Measurements from ENCODE around the gene BTBD2. TPM values are rescaled to one million over a fixed set of nuclear protein-coding genes. Genes with fewer than 3 reads are reported as not detected.
A peak's percentile ranks its signal among the peaks of the same experiment; 100 is the strongest.

BTBD2 gene
- total and polyA plus RNA-seq, 2 of the 8 experiments (the other 6 are each of a cell fraction or from before 2014, with no cell fraction given): 91.7 to 92.3 TPM

GRCh38 chr19:1942078-1942933, 73.2 kb downstream of the BTBD2 start:
- Histone ChIP-seq H3K9ac (replicated peaks in 1 of 4; ENCODE audit: extremely low read depth in 1 of 4, low read depth in 3 of 4, low read length in 3 of 4) (peak overlapping the region in 3 of 4 experiments; percentile 25 to 66 (median 64); a peak in 5 of 7 replicates), H3K18ac (ENCODE audit: extremely low read depth, low read length) (peak overlapping the region; percentile 93), H3K4me3 (ENCODE audit: extremely low read depth in 1 of 4, insufficient read depth in 2 of 4, low read depth in 3 of 4, low read length in 4 of 4) (peak overlapping the region; percentile 65 to 94 (median 86)), H4K5ac (ENCODE audit: insufficient read length, low read depth, low read length) (peak overlapping the region; percentile 24), H3K27me3 (replicated peaks in 1 of 4; ENCODE audit: control insufficient read depth in 3 of 4, extremely low read depth in 1 of 4, insufficient read depth in 3 of 4, low read length in 3 of 4) (no peaks in the 10 kb centered on the region), H2AFZ (ENCODE audit: low read length) (no peak overlapping the region), H3K56ac (replicated peaks; ENCODE audit: insufficient read length, low read depth, low read length) (peak overlapping the region; percentile 98), H2BK5ac (ENCODE audit: low read depth, low read length) (peak overlapping the region; percentile 93), H3K36me3 (ENCODE audit: control insufficient read depth in 2 of 4, insufficient read depth in 4 of 4, low read length in 3 of 4) (no peaks in the 10 kb centered on the region), H4K91ac (replicated peaks; ENCODE audit: insufficient read length, low read length) (peak overlapping the region; percentile 50), H4K8ac (ENCODE audit: extremely low read depth, insufficient read depth, low read length) (no peak overlapping the region; the same call in 1 of the 2 replicates), H2BK15ac (ENCODE audit: low read length) (peak overlapping the region; percentile 97; the same call in 1 of the 2 replicates), H4K20me1 (replicated peaks in 1 of 2; ENCODE audit: control insufficient read depth in 1 of 2, insufficient read depth in 2 of 2, low read length in 2 of 2) (peaks cover 26 to 27% of the 10 kb centered on the region in 2 experiments), H3K4ac (replicated peaks; ENCODE audit: insufficient read length, low read depth, low read length) (peak overlapping the region; percentile 57), H3K4me1 (replicated peaks in 1 of 4; ENCODE audit: control insufficient read depth in 3 of 4, insufficient read depth in 4 of 4, low read length in 3 of 4) (peaks cover 0 to 22% (median 11%) of the 10 kb centered on the region in 4 experiments; a peak in 6 of 7 replicates), H2BK20ac (ENCODE audit: low read length) (no peak overlapping the region), H2BK12ac (ENCODE audit: low read depth, low read length) (0 out of 2 replicates have a peak overlapping the region, but pooled peaks have one; percentile 9), H3K4me2 (ENCODE audit: insufficient read depth in 1 of 2, low read depth in 2 of 2, low read length in 2 of 2) (peak overlapping the region; percentile 75 to 80), H2AK5ac (ENCODE audit: low read depth, low read length) (no peak overlapping the region), H3K79me2 (ENCODE audit: control insufficient read depth in 1 of 2, insufficient read depth in 2 of 2, low read length in 2 of 2) (peaks cover 40 to 50% of the 10 kb centered on the region in 2 experiments), H3K27ac (ENCODE audit: low read depth, low read length) (peak overlapping the region; percentile 37; the same call in 1 of the 2 replicates), H3K79me1 (ENCODE audit: low read depth, low read length) (peaks cover 6% of the 10 kb centered on the region), H3K14ac (ENCODE audit: insufficient read length) (no peak overlapping the region), H3K23ac (ENCODE audit: insufficient read length) (no peak overlapping the region), H2BK120ac (replicated peaks; ENCODE audit: low read depth, low read length) (no peak overlapping the region), H3K23me2 (ENCODE audit: low read depth, low read length) (peaks cover 15% of the 10 kb centered on the region; the same call in 1 of the 2 replicates), H3K9me3 (ENCODE audit: insufficient read depth in 2 of 2, low read depth in 1 of 2, low read length in 1 of 2) (no peaks in the 10 kb centered on the region)
- WGBS, 2 experiments (ENCODE audit: extremely low coverage in 1 of 2, insufficient coverage in 1 of 2, insufficient read length in 1 of 2, insufficient replicate concordance in 2 of 2, low coverage in 1 of 2, low lambda C conversion rate in 2 of 2, missing lambda C conversion rate in 1 of 2): 5% methylated on average over 20 of the region's 40 CpGs; no CpG with 5 or more reads in 1 of the 2 experiments
- DNase-seq (ENCODE audit: low read depth in 1 of 2, low spot score in 2 of 2) (peak in 1 of 2 experiments; percentile 85), FAIRE-seq (no peak)
- ChIA-PET POLR2A (ENCODE audit: partially characterized antibody) (interaction anchor here (0.7 to 1.6 kb wide), 5 partner anchors 10 to 839 kb away, joined by 3 to 5 read pairs (median 3); no protein-coding TSS in a partner anchor), CTCF (ENCODE audit: partially characterized antibody) (interaction anchor here (0.7 to 2.0 kb wide), 7 partner anchors 12 to 208 kb away, joined by 3 to 5 read pairs (median 3); no protein-coding TSS in a partner anchor)
- TF ChIP-seq YY1 (IDR thresholded peaks at IDR 0.05; ENCODE audit: low read depth, low read length): no peak
- TF ChIP-seq POLR2A (IDR thresholded peaks at IDR 0.05; ENCODE audit: control extremely low read depth in 1 of 2, low read depth in 2 of 2, low read length in 2 of 2): no peak
- no peak; a peak in 1 of 4 replicates for TF ChIP-seq HDAC2 (IDR thresholded peaks at IDR 0.05; ENCODE audit: borderline replicate concordance in 1 of 2, low read depth in 2 of 2, low read length in 2 of 2)
- no peak for TF ChIP-seq USF2 (IDR thresholded peaks at IDR 0.05; ENCODE audit: low read length)
- no peak for TF ChIP-seq RXRA (IDR thresholded peaks at IDR 0.05; ENCODE audit: insufficient read depth, low read depth, low read length)
- no peak for TF ChIP-seq BACH1 (IDR thresholded peaks at IDR 0.05; ENCODE audit: low read length)
- TF ChIP-seq CTBP2 (IDR thresholded peaks at IDR 0.05; ENCODE audit: borderline replicate concordance, insufficient read depth, insufficient read length, low read length): no peak
- TF ChIP-seq SP4 (IDR thresholded peaks at IDR 0.05; ENCODE audit: low read length): no peak
- no peak for TF ChIP-seq GTF2F1 (IDR thresholded peaks at IDR 0.05; ENCODE audit: borderline replicate concordance, low read depth, low read length)
- TF ChIP-seq TBP (IDR thresholded peaks at IDR 0.05; ENCODE audit: low read depth, low read length): no peak
